Prostate gland (tissue), 2 donors: ENCODE measurements around the gene CLIC3.

Experiments used
- CTCF ChIP-seq, 4 experiments: fragments of 200-600 bp in 2 of 4; fragments of 450-650 bp in 2 of 4; sonication (generic) in 2 of 4; IDR thresholded peaks; 1 replicate in 3 of 4; 2 replicates in 1 of 4; pipeline ENCODE4 v1.5.1; 2016 to 2019; ENCODE audit warnings: antibody characterized with exemption in 4 of 4, mild to moderate bottlenecking in 2 of 4, moderate library complexity in 2 of 4
- POLR2A ChIP-seq: fragments of 450-650 bp; IDR thresholded peaks from one replicate; pipeline ENCODE4 v1.6.1; 2016; ENCODE audit warnings: antibody characterized with exemption, mild to moderate bottlenecking

GRCh38 chr9:137008312-137008711, 11.9 kb upstream of the CLIC3 start:
- no peak for TF ChIP-seq CTCF (IDR thresholded peaks at IDR 0.05)
- no peak for TF ChIP-seq POLR2A
